Gastrocnemius medialis (tissue), 4 donors: ENCODE measurements around the gene CLCC1. TPM values are rescaled to one million over a fixed set of nuclear protein-coding genes. Genes with fewer than 3 reads are reported as not detected.

ENCODE experiments used
- ATAC-seq, 2 donors: fragments of 150-250 bp; one replicate each; pipeline ENCODE4 v1.9.1; 2016
- DNase-seq, 2 donors: peaks; one replicate each; pipeline ENCODE4 v3.0.0-alpha.2; 2019
- H3K27ac ChIP-seq, 4 donors: fragments of 200-600 bp; sonication (generic); 1 replicate in 1 of 4; 2 replicates in 3 of 4; pipeline ENCODE4 v1.5.1; 2016 to 2018; ENCODE audit warnings: mild to moderate bottlenecking in 2 of 4, moderate library complexity in 1 of 4
- H3K27me3 ChIP-seq, 3 donors: fragments of 200-600 bp; sonication (generic) in 2 of 3; 1 replicate in 1 of 3; 2 replicates in 2 of 3; pipeline versions ENCODE4 v1.5.1 to v1.6.0; 2016 to 2019; ENCODE audit warnings: mild to moderate bottlenecking in 1 of 3, moderate library complexity in 1 of 3
- H3K36me3 ChIP-seq, 2 donors: fragments of 200-600 bp; sonication (generic) in 1 of 2; one replicate each; pipeline ENCODE4 v1.5.1; 2017 to 2018
- H3K4me1 ChIP-seq, 2 donors: fragments of 200-600 bp; sonication (generic) in 1 of 2; one replicate each; pipeline ENCODE4 v1.5.1; 2016 to 2017; ENCODE audit warnings: mild to moderate bottlenecking in 2 of 2
- H3K4me3 ChIP-seq, 4 donors: fragments of 200-600 bp; sonication (generic) in 3 of 4; 1 replicate in 1 of 4; 2 replicates in 3 of 4; pipeline ENCODE4 v1.5.1; 2016 to 2019; ENCODE audit warnings: mild to moderate bottlenecking in 2 of 4
- H3K9me3 ChIP-seq, 3 donors: fragments of 200-600 bp; sonication (generic) in 2 of 3; 1 replicate in 1 of 3; 2 replicates in 2 of 3; pipeline ENCODE4 v1.5.1; 2016 to 2019
- POLR2A ChIP-seq, 2 donors: fragments of 450-650 bp; IDR thresholded peaks; one replicate each; pipeline ENCODE4 v1.6.1; 2017; ENCODE audit warnings: antibody characterized with exemption in 2 of 2, mild to moderate bottlenecking in 2 of 2, moderate library complexity in 2 of 2
- in situ Hi-C, 4 donors: fragments of 200-750 bp; cut with MboI; loops; one replicate each; pipeline versions ENCODE4 v1.15.0 to v1.8.0; 2017; ENCODE audit warnings: low sequenced_read_pairs in 4 of 4
- intact Hi-C: fragments of 100-400 bp; cut with DNase I; formaldehyde crosslinking; loops from one replicate; pipeline ENCODE4 v1.15.1; 2023; ENCODE audit warnings: low total_unique reads
- total RNA-seq, 4 donors: library from RNA; depleted of rRNA; stranded (reverse); fragments of >200 nt; gene quantifications; one replicate each; pipeline versions ENCODE4 v1.1.0 to v1.2.3, GENCODE V29; 2016
- TF ChIP-seq, protein P1 (sequence below), 5 experiments: fragments of 450-650 bp in 3 of 5; fragments of 200-600 bp in 2 of 5; sonication (generic) in 2 of 5; IDR thresholded peaks in 4 of 5; conservative IDR thresholded peaks in 1 of 5; 1 replicate in 4 of 5; 2 replicates in 1 of 5; pipeline ENCODE4 v1.5.1; 2016 to 2019; ENCODE audit warnings: antibody characterized with exemption in 5 of 5, mild to moderate bottlenecking in 3 of 5, moderate library complexity in 3 of 5

CLCC1 gene
- total RNA-seq, 4 donors from 2014 or later: 24.1 to 32.4 (median 28.5) TPM

DNA sequence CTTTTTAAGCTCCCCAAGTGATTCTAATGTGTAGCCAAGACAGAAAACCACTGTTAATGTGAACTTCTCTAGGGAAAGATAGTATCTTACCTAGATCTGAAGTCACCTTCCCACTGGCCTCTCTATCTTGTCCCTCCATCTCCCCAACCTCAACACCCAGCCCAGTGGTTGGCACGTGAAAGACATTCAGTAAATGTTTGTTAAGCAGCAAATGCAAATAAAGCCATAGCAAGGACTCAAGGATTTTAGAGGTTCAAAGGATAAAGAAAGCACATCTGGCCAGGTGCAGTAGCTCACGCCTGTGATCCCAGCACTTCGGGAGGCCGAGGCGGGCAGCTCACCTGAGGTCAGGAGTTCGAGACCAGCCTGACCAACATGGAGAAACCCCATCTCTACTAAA lies 9.8 kb downstream of the CLCC1 start:
- Histone ChIP-seq H3K27ac (no peak overlapping the region), H3K4me3 (no peak overlapping the region), H3K4me1 (peaks cover 7 to 8% of the 10 kb centered on the region in 2 donors), H3K36me3 (no peaks in the 10 kb centered on the region), H3K9me3 (no peaks in the 10 kb centered on the region), H3K27me3 (no peaks in the 10 kb centered on the region)
- intact Hi-C loops: no loop called here
- DNase-seq (no peak), ATAC-seq (no peak)
- TF ChIP-seq, protein P1, sequence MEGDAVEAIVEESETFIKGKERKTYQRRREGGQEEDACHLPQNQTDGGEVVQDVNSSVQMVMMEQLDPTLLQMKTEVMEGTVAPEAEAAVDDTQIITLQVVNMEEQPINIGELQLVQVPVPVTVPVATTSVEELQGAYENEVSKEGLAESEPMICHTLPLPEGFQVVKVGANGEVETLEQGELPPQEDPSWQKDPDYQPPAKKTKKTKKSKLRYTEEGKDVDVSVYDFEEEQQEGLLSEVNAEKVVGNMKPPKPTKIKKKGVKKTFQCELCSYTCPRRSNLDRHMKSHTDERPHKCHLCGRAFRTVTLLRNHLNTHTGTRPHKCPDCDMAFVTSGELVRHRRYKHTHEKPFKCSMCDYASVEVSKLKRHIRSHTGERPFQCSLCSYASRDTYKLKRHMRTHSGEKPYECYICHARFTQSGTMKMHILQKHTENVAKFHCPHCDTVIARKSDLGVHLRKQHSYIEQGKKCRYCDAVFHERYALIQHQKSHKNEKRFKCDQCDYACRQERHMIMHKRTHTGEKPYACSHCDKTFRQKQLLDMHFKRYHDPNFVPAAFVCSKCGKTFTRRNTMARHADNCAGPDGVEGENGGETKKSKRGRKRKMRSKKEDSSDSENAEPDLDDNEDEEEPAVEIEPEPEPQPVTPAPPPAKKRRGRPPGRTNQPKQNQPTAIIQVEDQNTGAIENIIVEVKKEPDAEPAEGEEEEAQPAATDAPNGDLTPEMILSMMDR (IDR thresholded peaks at IDR 0.05 in 4 of 5, conservative IDR thresholded peaks at IDR 0.05 in 1 of 5): no peak
- TF ChIP-seq POLR2A (IDR thresholded peaks at IDR 0.05): no peak
- in situ Hi-C loops: no loop called here

DNA sequence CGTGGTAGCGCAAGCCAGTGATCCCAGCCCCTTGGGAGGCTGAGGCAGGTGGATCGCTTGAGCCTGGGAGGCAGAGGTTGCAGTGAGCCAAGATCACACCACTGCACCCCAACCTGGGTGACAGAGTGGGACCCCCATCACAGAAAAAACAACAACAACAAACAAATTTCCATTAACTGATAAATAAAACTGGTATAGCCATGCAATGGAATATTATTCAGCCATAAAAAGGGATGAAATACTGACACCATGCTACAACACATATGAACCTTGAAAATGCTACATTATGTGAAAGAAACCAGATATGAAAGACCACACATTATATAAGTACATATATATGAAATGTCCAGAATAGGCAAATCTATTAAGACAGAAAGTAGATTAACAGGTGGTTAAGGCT lies 12.0 kb downstream of the CLCC1 start:
- ATAC-seq: no peak
- H3K36me3 ChIP-seq: peaks cover 0 to 7% of the 10 kb centered on the region in 2 donors

DNA sequence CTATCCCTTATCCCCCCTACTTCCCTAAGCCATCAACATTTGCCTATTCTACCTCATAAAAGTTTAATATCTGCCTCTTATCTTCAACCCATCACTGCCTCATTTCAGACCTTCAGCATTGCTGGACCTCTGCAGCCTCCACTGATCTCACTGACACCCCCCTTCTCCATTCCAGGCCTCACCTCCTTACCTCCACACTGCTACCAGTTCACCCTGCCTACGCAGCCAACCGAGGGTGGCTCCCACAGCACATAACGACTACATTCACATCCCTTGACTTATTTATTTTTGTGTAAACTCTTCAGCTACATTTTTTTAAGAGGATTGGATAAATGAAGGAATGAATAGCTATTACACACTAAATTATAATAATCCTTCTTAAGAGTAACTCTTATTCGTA lies 14.2 kb downstream of the CLCC1 start:
- peaks cover 7 to 9% of the 10 kb centered on the region in 2 donors for H3K4me1 ChIP-seq
- ATAC-seq (no peak), DNase-seq (no peak)
- H3K36me3 ChIP-seq: peaks cover 0 to 26% of the 10 kb centered on the region in 2 donors
- no peak overlapping the region for H3K4me3 ChIP-seq
- no peaks in the 10 kb centered on the region for H3K27me3 ChIP-seq
- TF ChIP-seq, protein P1 (IDR thresholded peaks at IDR 0.05 in 4 of 5, conservative IDR thresholded peaks at IDR 0.05 in 1 of 5): no peak
- TF ChIP-seq POLR2A (IDR thresholded peaks at IDR 0.05): no peak
- intact Hi-C loops (no loop called here), in situ Hi-C loops (no loop called here)
- H3K9me3 ChIP-seq: no peaks in the 10 kb centered on the region
- H3K27ac ChIP-seq: no peak overlapping the region

More for the DNA sequence above, 12.0 kb downstream of the CLCC1 start:
- intact Hi-C loops: no loop called here
- no peak overlapping the region for H3K4me3 ChIP-seq
- peaks cover 7 to 9% of the 10 kb centered on the region in 2 donors for H3K4me1 ChIP-seq
- no peak overlapping the region for H3K27ac ChIP-seq
- H3K27me3 ChIP-seq: no peaks in the 10 kb centered on the region
- in situ Hi-C loops: no loop called here
- TF ChIP-seq POLR2A (IDR thresholded peaks at IDR 0.05): no peak
- TF ChIP-seq, protein P1 (IDR thresholded peaks at IDR 0.05 in 4 of 5, conservative IDR thresholded peaks at IDR 0.05 in 1 of 5): no peak
- H3K9me3 ChIP-seq: no peaks in the 10 kb centered on the region
- DNase-seq: no peak

DNA sequence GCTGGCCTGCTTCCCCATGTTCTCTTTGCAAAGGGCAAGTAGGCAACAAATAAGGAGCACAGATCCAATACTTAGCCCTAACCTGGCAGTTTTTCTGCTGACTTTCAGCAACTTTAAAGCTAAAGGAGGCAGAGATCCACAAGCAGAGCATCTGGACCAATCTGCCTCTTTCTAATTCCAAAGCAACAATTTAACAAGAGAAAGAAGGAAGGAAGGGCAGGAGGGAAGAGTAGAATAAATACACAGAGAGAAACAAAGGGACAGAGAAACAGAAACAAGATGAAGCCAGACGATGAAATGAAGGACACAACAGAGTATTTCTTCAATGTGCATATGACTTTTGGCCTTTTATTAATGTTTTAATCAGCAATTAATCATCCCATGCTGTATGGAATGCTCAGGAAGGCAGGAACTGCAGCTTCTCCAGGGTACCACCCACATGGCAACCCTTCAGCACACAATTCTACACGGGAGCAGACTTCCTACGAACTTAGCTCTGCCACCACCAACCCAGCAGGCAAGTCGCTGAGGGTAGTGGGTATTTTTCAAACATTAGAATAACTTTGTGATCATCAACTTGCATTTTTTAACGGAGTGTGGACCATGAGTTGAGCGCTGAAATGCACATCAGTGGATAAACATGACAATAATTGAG lies 15.3 kb downstream of the CLCC1 start:
- ATAC-seq: no peak

More for the DNA sequence above, 15.3 kb downstream of the CLCC1 start:
- no peak for DNase-seq
- peaks cover 6 to 33% of the 10 kb centered on the region in 2 donors for H3K36me3 ChIP-seq
- H3K4me3 ChIP-seq: no peak overlapping the region
- peaks cover 7 to 9% of the 10 kb centered on the region in 2 donors for H3K4me1 ChIP-seq
- in situ Hi-C loops: no loop called here
- TF ChIP-seq, protein P1 (IDR thresholded peaks at IDR 0.05 in 4 of 5, conservative IDR thresholded peaks at IDR 0.05 in 1 of 5): no peak
- no peak for TF ChIP-seq POLR2A (IDR thresholded peaks at IDR 0.05)
- no peaks in the 10 kb centered on the region for H3K27me3 ChIP-seq
- H3K9me3 ChIP-seq: no peaks in the 10 kb centered on the region
- intact Hi-C loops: no loop called here
- peak overlapping the region in 1 of 4 donors; percentile 29 for H3K27ac ChIP-seq
